Measurements from ENCODE around the gene MAPKAPK5.

Gene MAPKAPK5

GRCh38 chr12:111841750-111842555, at the start of gene MAPKAPK5:
MAPKAPK5 (plus strand) TSS chr12:111842228; CDS start chr12:111842734, 506 bp downstream.
- Histone ChIP-seq H3K27me3 (ENCODE audit: control insufficient read depth, insufficient read depth, low read length) (no peaks in the 10 kb centered on the region), H3K4me1 (ENCODE audit: control insufficient read depth, insufficient read depth, low read length) (no peaks in the 10 kb centered on the region), H3K4me3 (ENCODE audit: low read depth, low read length) (peak within 1 kb of the TSS; percentile 97), H3K9ac (ENCODE audit: low read length) (peak within 1 kb of the TSS; percentile 99), H3K36me3 (ENCODE audit: control insufficient read depth, insufficient read depth, low read length) (peaks cover 29% of the 10 kb centered on the region), H3K9me3 (ENCODE audit: control insufficient read depth, insufficient read depth, low read depth, low read length) (no peaks in the 10 kb centered on the region), H3K27ac (ENCODE audit: low read depth, low read length) (peak within 1 kb of the TSS; percentile 98)

GRCh38 chr12:111792856-111793235, 49.2 kb upstream of the MAPKAPK5 start:
- Histone ChIP-seq H3K4me1 (ENCODE audit: control insufficient read depth, insufficient read depth, low read length) (no peaks in the 10 kb centered on the region), H3K27ac (ENCODE audit: low read depth, low read length) (no peak overlapping the region), H3K9me3 (ENCODE audit: control insufficient read depth, insufficient read depth, low read depth, low read length) (no peaks in the 10 kb centered on the region), H3K36me3 (ENCODE audit: control insufficient read depth, insufficient read depth, low read length) (peaks cover 66% of the 10 kb centered on the region), H3K27me3 (ENCODE audit: control insufficient read depth, insufficient read depth, low read length) (no peaks in the 10 kb centered on the region), H3K4me3 (ENCODE audit: low read depth, low read length) (no peak overlapping the region), H3K9ac (ENCODE audit: low read length) (no peak overlapping the region)

GRCh38 chr12:111798182-111798581, 43.8 kb upstream of the MAPKAPK5 start:
- Histone ChIP-seq H3K27ac (ENCODE audit: low read depth, low read length) (no peak overlapping the region), H3K4me3 (ENCODE audit: low read depth, low read length) (no peak overlapping the region), H3K9me3 (ENCODE audit: control insufficient read depth, insufficient read depth, low read depth, low read length) (no peaks in the 10 kb centered on the region), H3K9ac (ENCODE audit: low read length) (no peak overlapping the region), H3K4me1 (ENCODE audit: control insufficient read depth, insufficient read depth, low read length) (no peaks in the 10 kb centered on the region), H3K36me3 (ENCODE audit: control insufficient read depth, insufficient read depth, low read length) (peaks cover 59% of the 10 kb centered on the region), H3K27me3 (ENCODE audit: control insufficient read depth, insufficient read depth, low read length) (no peaks in the 10 kb centered on the region)

- Histone ChIP-seq H3K27ac (ENCODE audit: low read depth, low read length) (no peak overlapping the region), H3K4me3 (ENCODE audit: low read depth, low read length) (no peak overlapping the region), H3K9me3 (ENCODE audit: control insufficient read depth, insufficient read depth, low read depth, low read length) (no peaks in the 10 kb centered on the region), H3K4me1 (ENCODE audit: control insufficient read depth, insufficient read depth, low read length) (no peaks in the 10 kb centered on the region), H3K9ac (ENCODE audit: low read length) (no peak overlapping the region), H3K36me3 (ENCODE audit: control insufficient read depth, insufficient read depth, low read length) (peaks cover 58% of the 10 kb centered on the region), H3K27me3 (ENCODE audit: control insufficient read depth, insufficient read depth, low read length) (no peaks in the 10 kb centered on the region)
These were observed 42.3 kb upstream of the MAPKAPK5 start for GRCh38 chr12:111799758-111800157.

- no peaks in the 10 kb centered on the region for H3K27me3 ChIP-seq (ENCODE audit: control insufficient read depth, insufficient read depth, low read length)
- H3K9me3 ChIP-seq (ENCODE audit: control insufficient read depth, insufficient read depth, low read depth, low read length): no peaks in the 10 kb centered on the region
- H3K4me1 ChIP-seq (ENCODE audit: control insufficient read depth, insufficient read depth, low read length): no peaks in the 10 kb centered on the region
- no peak overlapping the region for H3K4me3 ChIP-seq (ENCODE audit: low read depth, low read length)
- H3K9ac ChIP-seq (ENCODE audit: low read length): no peak overlapping the region
- H3K27ac ChIP-seq (ENCODE audit: low read depth, low read length): no peak overlapping the region
- peaks cover 53% of the 10 kb centered on the region for H3K36me3 ChIP-seq (ENCODE audit: control insufficient read depth, insufficient read depth, low read length)
These were observed 38.9 kb upstream of the MAPKAPK5 start for GRCh38 chr12:111803038-111803626.

GRCh38 chr12:111803851-111804250, 38.2 kb upstream of the MAPKAPK5 start:
- Histone ChIP-seq H3K4me1 (ENCODE audit: control insufficient read depth, insufficient read depth, low read length) (no peaks in the 10 kb centered on the region), H3K4me3 (ENCODE audit: low read depth, low read length) (no peak overlapping the region), H3K27ac (ENCODE audit: low read depth, low read length) (no peak overlapping the region), H3K36me3 (ENCODE audit: control insufficient read depth, insufficient read depth, low read length) (peaks cover 53% of the 10 kb centered on the region), H3K9me3 (ENCODE audit: control insufficient read depth, insufficient read depth, low read depth, low read length) (no peaks in the 10 kb centered on the region), H3K27me3 (ENCODE audit: control insufficient read depth, insufficient read depth, low read length) (no peaks in the 10 kb centered on the region), H3K9ac (ENCODE audit: low read length) (no peak overlapping the region)

- H3K4me1 ChIP-seq (ENCODE audit: control insufficient read depth, insufficient read depth, low read length): no peaks in the 10 kb centered on the region
- no peak overlapping the region for H3K4me3 ChIP-seq (ENCODE audit: low read depth, low read length)
- H3K27ac ChIP-seq (ENCODE audit: low read depth, low read length): no peak overlapping the region
- H3K27me3 ChIP-seq (ENCODE audit: control insufficient read depth, insufficient read depth, low read length): no peaks in the 10 kb centered on the region
- no peaks in the 10 kb centered on the region for H3K9me3 ChIP-seq (ENCODE audit: control insufficient read depth, insufficient read depth, low read depth, low read length)
- no peak overlapping the region for H3K9ac ChIP-seq (ENCODE audit: low read length)
- H3K36me3 ChIP-seq (ENCODE audit: control insufficient read depth, insufficient read depth, low read length): peaks cover 55% of the 10 kb centered on the region
These were observed 35.7 kb upstream of the MAPKAPK5 start for GRCh38 chr12:111806304-111806703.

- no peaks in the 10 kb centered on the region for H3K27me3 ChIP-seq (ENCODE audit: control insufficient read depth, insufficient read depth, low read length)
- H3K36me3 ChIP-seq (ENCODE audit: control insufficient read depth, insufficient read depth, low read length): peaks cover 47% of the 10 kb centered on the region
- H3K27ac ChIP-seq (ENCODE audit: low read depth, low read length): no peak overlapping the region
- H3K4me1 ChIP-seq (ENCODE audit: control insufficient read depth, insufficient read depth, low read length): no peaks in the 10 kb centered on the region
- no peaks in the 10 kb centered on the region for H3K9me3 ChIP-seq (ENCODE audit: control insufficient read depth, insufficient read depth, low read depth, low read length)
- H3K9ac ChIP-seq (ENCODE audit: low read length): no peak overlapping the region
- no peak overlapping the region for H3K4me3 ChIP-seq (ENCODE audit: low read depth, low read length)
These were observed 34.8 kb upstream of the MAPKAPK5 start for GRCh38 chr12:111807232-111807631.

GRCh38 chr12:111812881-111813741, 28.9 kb upstream of the MAPKAPK5 start:
- no peaks in the 10 kb centered on the region for H3K9me3 ChIP-seq (ENCODE audit: control insufficient read depth, insufficient read depth, low read depth, low read length)
- H3K27me3 ChIP-seq (ENCODE audit: control insufficient read depth, insufficient read depth, low read length): no peaks in the 10 kb centered on the region
- H3K9ac ChIP-seq (ENCODE audit: low read length): no peak overlapping the region
- H3K4me3 ChIP-seq (ENCODE audit: low read depth, low read length): no peak overlapping the region
- no peak overlapping the region for H3K27ac ChIP-seq (ENCODE audit: low read depth, low read length)
- H3K36me3 ChIP-seq (ENCODE audit: control insufficient read depth, insufficient read depth, low read length): peaks cover 23% of the 10 kb centered on the region
- no peaks in the 10 kb centered on the region for H3K4me1 ChIP-seq (ENCODE audit: control insufficient read depth, insufficient read depth, low read length)

- H3K27me3 ChIP-seq (ENCODE audit: control insufficient read depth, insufficient read depth, low read length): no peaks in the 10 kb centered on the region
- no peak overlapping the region for H3K4me3 ChIP-seq (ENCODE audit: low read depth, low read length)
- H3K4me1 ChIP-seq (ENCODE audit: control insufficient read depth, insufficient read depth, low read length): 0 out of 2 replicates have a peak, but pooled peaks cover 4% of the 10 kb centered on the region
- no peak overlapping the region for H3K9ac ChIP-seq (ENCODE audit: low read length)
- no peaks in the 10 kb centered on the region for H3K36me3 ChIP-seq (ENCODE audit: control insufficient read depth, insufficient read depth, low read length)
- 0 out of 2 replicates have a peak, but pooled peaks cover 5% of the 10 kb centered on the region for H3K9me3 ChIP-seq (ENCODE audit: control insufficient read depth, insufficient read depth, low read depth, low read length)
- H3K27ac ChIP-seq (ENCODE audit: low read depth, low read length): no peak overlapping the region
These were observed 25.9 kb upstream of the MAPKAPK5 start for GRCh38 chr12:111816065-111816615.

Measured in HUES6 (cell line).